NCI-H526 treated with DMSO at 0.1 percent for 48 hours (cell line): ENCODE measurements around the gene CDR2.
A peak's percentile ranks its signal among the peaks of the same experiment; 100 is the strongest.
"Not testable (repeated sequence)": the region's sequence is repeated elsewhere in the genome, so short reads cannot be mapped to it uniquely, and the experiment has no call there.

Source experiments
- DNase-seq: peaks from one replicate; lab custom pipeline; 2025; lab: John Stamatoyannopoulos, UW

The CDR2 gene

DNA sequence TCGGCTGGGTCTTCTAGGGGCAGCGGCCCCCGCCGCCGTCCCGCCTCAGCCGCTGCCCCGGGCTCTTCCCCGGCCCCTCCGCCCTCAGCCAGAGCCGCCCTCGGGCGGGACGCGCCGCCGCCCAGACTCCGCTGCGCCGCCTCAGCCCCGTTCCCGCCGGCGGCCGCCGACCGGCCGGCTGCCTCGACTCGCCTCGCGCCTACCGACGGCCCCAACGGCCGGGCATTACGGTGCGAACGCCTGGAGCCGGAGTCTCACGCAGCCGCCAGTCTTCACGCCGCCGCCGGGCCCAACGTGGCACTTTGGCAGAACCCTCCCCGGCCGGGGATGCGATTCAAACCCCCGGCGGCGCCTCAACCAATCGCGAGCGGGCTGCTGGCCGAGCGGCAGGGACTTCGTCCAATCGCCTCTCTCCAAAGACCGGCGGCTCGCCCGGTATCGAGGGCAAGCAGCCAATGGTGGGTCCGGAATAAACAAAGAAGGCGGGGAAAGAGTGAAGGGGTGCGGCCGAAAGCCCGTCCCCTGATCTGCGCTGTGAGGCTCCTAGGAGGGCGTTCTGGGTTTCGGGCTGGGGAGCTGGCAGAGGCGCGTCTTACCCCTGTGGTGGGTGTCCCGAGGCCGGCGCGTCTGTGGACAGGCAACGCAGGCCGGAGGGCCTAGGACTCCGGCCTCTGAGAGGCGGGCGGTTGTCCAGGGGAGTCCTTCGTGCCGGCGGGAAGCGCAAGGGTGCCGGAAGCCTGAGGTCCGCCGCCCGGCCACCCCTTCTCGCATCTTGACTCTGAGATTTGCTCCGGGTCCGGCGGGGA is at the start of gene CDR2:
CDR2 (minus strand) TSS at position 309 of the 806 bp plus-strand sequence. CDS start 310 bp downstream, outside the sequence.
- DNase-seq: peak; percentile 92

DNA sequence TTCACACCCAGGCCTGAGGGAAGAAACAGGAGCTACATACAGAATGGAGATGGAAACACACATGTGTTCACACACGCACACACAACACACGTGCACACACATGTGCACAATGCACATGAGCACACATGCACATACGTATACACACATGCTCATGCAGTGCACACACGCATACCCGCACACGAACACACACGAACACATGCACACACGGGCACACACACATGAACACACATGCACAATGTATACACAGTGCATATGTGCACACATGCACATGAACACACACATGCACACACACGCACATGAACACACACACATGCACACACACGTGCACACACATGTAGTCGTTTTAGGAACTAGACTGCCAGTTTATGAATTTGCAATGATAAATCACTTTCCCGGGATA is 49.3 kb upstream of the CDR2 start:
- no peak for DNase-seq

DNA sequence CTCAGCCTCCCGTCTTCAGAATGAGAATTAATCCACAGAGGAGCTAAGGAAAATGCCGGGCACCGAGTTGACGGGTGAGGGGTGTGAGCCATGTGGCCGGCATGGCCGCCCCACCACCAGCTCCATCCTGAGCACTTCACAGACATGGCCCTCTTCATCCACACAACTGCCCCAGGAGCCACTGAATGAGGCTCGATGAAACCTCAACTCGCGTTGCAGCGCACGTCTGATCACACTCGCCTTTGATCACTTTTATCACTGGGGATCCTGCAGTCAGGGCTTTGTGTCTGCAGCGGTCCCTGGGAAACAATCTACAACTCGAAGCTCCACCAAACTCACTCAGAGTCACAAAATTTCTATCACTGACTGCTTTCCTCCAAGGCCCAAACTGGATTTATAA is 46.7 kb upstream of the CDR2 start:
- DNase-seq: no peak

DNA sequence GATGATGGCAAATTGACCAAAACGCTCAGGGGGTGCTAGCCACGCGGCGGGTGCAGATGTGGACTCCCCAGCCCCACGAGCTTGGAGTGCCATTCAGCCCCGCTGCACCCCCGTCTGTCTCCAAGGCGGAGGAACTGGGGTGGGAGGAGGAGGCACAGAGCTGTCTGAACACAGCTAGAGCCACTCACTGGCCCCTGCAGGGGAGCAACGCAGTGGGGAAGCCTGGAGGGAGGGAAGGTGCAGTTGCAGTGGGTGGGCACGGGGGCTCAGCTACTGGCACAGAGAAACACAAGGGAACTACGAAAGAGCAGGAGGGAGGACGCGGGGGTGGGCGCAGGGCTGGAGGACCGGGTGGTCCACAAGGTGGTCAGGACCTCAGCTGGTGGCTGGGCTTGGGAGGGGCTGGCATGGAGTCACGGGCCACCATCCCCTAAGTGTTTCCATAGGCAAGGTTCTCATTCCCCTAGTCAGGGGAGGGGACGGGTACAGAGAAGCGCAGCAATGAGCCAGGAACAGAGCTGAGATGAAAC is 46.3 kb upstream of the CDR2 start:
- no peak for DNase-seq

DNA sequence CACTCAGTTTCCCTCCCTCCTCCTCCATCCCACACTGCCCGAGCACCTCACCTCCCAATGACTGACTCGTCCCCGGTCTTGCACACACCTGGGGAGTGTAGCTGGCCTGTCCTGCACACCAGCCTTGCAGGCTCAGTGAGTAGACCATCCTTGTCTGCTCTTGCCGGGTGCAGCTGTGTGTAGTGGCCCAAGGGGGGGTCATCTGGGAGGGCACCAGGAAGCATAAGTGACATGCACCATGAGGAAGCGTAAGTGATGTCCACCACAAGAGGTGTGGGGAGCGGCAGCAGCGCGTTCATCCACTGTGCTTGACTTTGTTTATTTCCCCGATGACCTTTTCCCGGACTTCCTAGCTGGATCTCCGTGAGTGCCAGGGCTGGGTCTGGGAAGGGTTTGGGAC is 45.5 kb upstream of the CDR2 start:
- DNase-seq: no peak

DNA sequence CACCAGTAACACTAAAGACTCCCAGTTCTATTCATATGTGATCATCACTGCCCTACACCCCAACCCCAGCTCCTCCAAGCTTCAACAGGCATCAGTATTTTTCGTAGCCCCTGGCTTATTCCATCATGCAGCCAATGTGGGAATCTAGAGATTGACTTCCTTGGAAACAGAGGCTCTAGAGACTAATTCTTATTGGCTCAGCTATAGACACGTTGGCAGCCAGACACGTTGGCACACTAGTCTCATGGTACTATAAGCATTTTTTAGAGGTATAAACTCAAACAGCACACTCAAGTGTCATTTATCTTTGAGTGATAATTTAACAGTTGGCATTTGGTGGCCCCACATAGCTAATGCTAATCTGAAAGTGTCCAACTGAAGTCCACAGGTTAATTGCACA is 44.4 kb upstream of the CDR2 start:
- DNase-seq: no peak

DNA sequence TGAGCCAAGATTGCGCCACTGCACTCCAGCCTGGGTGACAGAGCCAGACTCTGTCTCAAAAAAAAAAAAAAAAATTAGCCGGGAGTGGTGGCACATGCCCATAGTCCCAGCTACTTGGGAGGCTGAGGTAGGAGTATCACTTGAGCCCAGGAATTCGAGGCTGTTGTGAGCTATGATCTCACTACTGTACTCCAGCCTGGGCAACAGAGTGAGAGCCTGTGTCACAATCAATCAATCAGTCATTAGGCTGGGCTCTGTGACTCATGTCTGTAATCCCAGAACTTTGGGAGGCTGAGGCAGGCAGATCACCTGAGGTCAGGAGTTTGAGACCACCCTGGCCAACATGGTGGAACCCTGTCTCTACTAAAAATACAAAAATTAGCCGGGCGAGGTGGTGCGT is 43.4 kb upstream of the CDR2 start:
- DNase-seq: not testable (repeated sequence)

DNA sequence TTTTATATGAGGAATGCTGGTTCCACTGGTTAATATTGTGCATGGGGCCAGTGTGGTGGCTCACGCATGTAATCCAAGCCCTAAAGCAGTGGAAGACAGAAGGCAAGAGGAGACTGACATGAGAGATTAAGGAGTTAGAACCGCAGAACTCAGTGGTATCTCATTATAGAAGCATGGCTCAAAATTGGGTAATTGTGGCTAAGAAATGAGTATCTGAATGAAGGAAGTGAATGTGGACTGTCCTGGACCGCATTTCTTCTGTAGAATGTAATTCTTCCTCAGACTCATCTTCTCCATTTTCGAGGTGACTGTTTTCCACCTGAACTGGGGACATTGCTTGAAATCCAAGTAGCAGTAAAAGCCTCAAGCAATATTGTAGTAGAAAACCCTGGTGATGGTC is 42.6 kb upstream of the CDR2 start:
- DNase-seq: no peak

DNA sequence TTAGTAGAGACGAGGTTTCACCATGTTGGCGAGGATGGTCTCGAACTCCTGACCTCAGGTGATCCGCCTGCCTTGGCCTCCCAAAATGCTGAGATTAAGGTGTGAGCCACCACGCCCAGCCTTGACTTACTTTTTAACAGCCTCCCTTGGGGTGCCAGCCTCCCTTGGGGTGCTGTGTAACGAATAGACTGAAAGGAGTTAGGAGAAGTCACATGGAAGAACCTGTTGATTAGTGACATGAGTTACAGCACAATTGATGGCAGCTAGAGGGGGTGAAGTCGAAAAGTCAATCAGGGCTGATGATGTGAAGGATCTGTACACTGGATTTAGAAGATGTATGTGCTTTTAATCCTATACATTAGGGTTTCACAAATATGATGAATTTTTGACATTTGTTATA is 39.4 kb upstream of the CDR2 start:
- DNase-seq: no peak

DNA sequence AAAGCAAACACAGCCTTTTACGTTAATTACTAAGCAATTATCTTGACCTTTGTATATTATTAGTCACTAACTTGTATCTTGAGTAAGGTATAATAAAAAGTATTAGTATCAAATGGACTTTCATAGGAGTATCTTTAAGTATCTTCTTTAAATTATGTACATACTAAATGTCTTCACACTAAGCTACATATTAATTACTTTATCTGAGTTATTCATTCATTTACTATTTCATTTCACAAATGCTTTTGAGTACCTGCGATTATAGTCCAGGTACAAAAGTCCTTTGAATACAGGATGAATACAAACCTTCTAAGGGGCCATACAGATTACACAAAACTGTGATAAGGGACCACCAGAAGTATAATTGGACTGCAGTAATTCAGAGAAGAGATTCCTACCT is 33.1 kb upstream of the CDR2 start:
- DNase-seq: no peak

DNA sequence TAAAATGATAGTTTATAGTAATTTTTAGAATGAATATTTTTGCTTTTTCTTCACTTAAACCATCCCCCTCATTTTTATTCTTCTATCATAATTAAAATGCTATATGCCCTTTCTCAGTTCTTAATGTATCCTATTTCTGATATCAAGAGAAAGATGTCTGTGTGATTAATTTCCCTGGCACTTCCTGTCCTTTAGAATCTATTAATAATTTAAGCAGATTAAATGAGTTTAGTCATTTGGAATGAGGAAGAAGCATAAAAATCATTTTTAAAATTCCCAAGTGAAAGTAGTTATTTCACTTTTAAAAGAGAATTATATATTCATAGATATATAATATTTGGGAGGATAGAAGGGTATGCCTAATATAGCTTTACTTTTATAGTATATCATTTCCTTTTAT is 27.8 kb upstream of the CDR2 start:
- DNase-seq: no peak

DNA sequence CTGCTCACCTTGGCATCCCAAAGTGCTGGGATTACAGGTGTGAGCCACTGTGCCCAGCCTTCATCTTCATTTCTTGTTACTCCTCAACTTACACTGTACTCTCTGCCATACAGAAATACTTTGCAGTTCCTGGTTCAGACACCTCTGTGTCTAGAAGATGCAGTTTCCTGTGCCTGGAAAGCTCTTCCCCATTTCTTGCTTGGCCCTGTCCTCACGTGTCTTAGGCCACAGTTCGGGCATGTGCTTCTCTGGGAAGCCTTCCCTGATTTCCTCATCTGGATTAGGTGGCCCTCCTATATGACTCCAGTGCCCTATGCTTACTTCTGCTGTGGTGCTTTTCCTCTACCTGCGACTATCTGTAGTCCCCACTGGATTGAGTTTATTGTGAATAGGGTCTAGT is 26.5 kb upstream of the CDR2 start:
- no peak for DNase-seq

DNA sequence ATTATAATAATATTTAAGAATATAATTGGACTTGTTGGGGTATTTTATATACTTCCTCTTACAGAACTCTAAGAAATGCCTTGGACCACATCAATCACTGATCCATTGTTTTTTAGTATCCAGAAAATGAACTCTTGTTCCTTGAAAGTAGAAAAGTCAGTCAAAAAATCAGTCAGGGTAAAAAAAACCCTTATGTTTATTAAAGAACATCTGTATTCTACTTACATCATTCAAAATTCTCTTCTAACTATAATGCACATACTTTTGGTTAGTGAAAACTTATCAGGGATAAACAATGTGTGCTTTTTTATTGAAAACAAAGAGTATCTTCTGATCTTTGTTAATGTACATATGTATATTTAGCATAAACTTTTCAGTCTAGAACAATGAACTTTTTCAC is 23.5 kb upstream of the CDR2 start:
- no peak for DNase-seq

DNA sequence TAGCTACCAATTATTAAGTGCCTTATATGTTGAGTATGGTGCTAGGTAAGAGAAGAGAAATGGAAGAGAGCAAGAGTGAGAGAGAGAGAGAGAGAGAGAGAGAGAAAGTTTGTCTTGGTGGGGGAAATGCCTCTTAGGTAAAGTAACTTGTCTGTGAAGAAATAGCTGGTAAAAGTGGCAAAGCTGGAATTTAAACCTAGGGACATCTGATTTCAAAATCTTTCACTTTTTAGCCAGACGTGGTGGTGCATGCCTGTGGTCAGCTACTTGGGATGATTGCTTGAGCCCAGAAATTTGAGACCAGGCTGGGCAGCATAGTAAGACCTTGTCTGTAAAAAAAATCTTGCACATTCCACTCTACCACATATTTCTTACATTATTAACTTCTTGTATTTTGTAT is 23.0 kb upstream of the CDR2 start:
- no peak for DNase-seq

DNA sequence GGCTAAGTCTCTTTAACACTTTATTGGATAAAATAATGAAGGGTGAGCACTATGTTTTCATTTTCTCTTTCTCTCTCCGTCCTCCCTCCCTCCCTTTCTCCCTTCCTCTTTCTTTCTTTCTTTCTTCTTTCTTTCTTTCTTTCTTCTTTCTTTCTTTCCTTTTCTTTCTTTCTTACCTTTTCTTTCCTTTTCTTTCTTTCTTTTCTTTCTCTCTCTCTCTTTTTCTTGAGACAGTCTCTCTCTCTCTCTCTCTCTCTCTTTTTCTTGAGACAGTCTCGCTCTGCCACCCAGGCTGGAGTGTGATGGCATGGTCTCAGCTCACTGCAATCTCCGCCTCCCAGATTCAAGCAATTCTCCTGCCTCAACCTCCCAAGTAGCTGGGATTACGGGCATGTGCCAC is 21.5 kb upstream of the CDR2 start:
- DNase-seq: no peak

DNA sequence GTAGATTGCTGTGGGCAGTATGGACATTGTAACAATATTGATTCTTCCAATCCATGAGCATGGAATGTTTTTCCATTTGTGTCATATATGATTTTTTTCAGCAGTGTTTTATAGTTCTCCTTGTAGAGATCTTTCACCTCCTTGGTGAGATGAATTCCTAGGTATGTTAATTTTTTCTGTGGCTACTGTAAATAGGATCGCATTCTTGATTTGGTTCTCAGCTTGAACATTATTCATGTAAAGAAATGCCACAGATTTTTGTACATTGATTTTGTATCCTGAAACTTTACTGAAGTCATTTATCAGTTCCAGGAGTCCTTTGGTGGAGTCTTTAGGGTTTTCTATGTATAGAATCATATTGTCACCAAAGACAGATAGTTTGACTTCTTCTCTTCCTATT is 19.7 kb upstream of the CDR2 start:
- DNase-seq: no peak

DNA sequence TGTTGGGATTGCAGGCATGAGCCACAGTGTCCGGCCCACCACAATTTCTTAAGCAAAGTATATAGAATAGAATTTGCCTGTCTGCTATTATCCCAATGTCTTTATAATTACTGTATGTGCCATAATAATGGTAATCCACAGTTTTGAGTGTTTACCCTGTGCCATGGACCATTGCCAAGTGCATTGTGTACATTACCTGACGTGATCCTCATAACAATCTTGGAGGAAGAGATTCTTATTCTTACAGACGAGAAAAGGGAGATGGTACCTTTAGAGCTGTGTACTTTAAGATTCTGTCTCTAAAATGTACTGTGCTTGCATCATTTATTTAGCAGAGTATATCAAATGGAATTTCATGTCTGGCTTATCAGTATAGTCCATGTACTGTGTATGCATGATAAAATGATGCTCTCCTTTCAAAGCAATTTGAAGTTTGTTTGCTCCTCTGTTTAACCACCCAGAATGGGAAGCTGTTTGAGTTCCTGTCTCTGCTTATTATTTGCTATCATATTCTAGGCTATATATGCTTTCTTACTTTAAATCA is 13.8 kb upstream of the CDR2 start:
- DNase-seq: no peak

DNA sequence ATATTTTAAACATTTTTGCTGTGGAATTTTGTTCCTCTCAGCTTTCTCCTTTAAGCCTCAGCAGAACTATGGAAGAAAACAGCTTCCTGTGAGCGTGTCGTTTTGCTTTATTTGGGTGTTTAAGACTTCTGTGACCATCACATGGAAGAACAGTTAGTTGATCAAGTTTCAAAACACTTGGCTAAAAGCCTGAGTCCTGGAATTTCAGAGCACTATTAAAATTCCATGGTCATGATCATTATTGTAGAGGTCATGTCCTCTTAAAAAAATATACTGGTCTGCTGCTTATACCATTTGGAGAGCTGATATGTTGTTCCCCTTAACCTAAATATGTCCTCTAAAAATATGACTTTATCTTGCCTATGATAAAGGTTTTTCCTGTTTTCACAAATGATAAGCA is 12.6 kb upstream of the CDR2 start:
- DNase-seq: no peak

DNA sequence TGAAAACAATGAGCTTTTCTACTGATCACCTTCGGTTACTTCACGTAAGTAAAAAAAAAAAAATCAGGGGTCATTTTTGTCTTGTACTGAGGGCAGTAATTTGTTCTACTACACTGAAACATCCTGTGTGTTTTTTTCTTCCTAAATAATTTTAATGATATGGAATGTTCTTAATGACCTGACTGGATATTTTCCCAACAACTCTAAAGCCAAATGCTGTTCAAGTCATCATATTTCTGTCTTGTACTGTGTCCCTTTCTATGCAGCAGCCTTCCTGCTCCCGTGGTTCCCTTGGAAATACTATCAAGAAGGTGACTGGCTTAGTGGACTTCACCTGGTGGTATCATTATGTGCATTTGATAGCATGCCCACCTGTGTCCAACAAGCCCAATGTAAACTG is 10.8 kb upstream of the CDR2 start:
- DNase-seq: no peak

DNA sequence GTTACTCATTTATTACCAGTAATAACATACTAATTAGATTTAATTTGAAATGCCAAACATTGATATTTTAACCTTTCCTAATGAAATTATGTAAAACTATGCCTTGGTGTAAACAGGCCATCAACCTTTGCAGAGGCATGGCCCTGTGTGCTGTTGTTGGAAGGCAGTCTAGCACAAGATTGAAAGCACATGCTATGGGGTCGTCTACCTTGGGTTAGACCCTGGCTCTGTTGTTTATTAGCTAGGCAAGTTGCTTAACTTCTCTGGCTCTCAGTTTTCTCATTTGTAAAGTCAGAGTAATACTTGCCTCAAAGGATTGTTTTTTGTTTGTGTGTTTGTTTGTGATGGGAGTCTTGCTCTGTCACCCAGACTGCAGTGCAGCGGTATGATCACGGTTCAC is 9.4 kb upstream of the CDR2 start:
- no peak for DNase-seq

DNA sequence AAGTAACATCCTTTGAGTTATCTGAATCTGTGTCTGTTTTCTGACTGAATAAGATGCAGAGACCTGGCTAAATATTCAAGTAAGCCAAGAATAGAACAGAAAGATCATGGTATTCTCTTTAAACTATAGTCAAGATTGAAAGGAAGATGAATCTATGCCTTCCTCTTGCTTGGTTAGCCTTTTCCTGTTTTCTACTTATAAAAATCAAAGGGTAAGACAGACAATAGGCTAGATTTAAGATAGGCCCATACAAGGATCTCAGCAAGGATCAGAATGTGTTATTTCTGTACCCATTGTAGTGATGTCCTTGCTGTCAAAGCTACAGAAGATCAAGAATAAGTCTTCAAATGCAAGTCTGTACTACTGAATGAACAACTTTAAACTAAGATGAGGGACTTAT is 7.0 kb upstream of the CDR2 start:
- no peak for DNase-seq

DNA sequence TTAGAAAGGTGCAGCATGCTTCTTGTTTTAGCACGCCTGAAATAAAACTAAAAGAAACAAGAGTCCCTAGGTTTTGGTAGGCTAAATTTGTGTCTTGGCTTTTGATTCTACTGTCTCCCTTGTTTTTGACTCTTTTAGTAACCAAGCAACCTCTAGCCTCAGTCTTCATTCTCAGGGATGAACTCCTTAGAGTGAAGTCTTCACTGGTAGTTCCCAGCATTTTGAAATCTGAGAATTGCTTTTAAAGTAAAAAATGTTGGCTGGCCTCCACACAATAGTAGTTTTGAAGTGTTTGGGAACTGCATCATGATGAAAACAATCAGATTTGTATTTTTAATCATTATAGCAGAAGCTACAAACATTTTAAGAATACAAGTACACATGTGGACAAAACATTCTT is 6.1 kb upstream of the CDR2 start:
- DNase-seq: no peak

DNA sequence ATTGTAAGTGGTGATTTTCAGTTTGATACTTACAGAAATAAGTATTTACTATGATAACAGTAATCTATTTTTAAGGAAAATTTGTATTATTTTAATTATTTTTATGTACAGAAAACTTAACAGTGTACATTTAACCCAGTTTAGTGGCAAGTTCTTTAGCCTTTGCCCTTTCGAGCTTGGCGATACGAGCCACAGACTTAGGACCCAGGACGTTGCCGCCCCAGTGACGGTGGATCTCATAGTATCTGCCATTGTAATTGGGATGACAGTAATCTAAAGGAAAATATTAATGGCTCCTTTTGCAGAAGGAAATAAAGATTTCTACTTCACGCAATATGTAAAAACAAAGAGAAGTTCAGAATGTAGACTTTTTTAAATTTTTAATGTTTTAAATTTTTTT is 5.2 kb upstream of the CDR2 start:
- DNase-seq: no peak
